Measurements from ENCODE around the gene UST.
A peak's percentile ranks its signal among the peaks of the same experiment; 100 is the strongest.
"Not testable (repeated sequence)": the region's sequence is repeated elsewhere in the genome, so short reads cannot be mapped to it uniquely, and the experiment has no call there.

UST gene

DNA sequence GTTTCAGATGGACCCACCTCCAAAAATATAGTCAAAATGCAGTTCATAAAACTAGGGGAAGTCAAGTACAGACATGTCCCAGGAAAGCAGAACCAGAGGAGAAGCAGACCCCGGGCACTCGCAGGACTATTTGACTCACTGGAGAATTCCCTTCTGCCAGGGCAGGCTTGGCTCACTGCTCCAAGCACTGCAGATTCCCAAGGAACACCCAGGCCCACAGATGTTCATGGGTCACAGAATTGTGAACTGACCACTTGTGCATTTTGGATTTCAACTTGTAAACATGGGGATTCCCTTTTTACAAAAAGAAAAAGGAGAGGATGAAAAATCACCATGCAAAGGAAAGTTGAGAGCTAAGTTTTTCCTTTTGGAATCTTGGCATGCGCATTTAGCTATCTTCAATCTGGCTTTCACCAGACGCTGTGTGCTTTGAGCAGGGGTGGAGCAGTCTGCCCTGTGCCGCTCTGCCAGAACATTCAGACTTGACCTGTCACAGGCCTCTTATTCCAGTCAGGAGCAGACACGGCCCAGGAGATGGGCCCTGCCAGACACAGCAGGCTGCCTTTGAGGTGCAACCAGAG lies 333.2 kb downstream of the UST start:
- DNase-seq: peak in 21 of 58 donors; percentile 3 to 73 (median 13)

- no peak for DNase-seq
Measured at GRCh38 chr6:149080511-149080910, 333.7 kb downstream of the UST start.

GRCh38 chr6:149081281-149081680 lies 334.5 kb downstream of the UST start:
- no peak for DNase-seq

- DNase-seq: peak in 53 of 58 donors; percentile 9 to 86 (median 51)
Measured at GRCh38 chr6:149082320-149082719, 335.5 kb downstream of the UST start.

- no peak for DNase-seq
Measured at GRCh38 chr6:149084026-149084425, 337.2 kb downstream of the UST start.

GRCh38 chr6:149084808-149085556 lies 338.2 kb downstream of the UST start:
- no peak for DNase-seq

DNA sequence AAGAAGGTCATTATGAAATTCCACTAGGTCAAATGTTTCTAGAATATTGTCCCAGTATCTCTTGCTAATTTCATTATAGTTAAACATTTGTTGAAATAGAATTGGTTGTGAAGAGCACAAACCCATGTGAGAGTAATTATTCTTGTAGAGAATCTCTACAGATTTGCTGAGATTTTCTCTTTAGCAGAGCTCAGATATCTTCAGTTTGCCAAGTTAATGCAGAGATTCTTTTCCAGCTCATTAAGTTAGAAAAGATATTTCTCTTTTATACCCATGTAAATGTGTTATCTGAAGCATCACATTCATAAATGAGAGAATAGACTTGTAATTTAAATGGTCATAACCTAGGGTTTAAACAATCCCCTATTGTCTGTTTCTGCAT lies 338.7 kb downstream of the UST start:
- no peak for DNase-seq

DNA sequence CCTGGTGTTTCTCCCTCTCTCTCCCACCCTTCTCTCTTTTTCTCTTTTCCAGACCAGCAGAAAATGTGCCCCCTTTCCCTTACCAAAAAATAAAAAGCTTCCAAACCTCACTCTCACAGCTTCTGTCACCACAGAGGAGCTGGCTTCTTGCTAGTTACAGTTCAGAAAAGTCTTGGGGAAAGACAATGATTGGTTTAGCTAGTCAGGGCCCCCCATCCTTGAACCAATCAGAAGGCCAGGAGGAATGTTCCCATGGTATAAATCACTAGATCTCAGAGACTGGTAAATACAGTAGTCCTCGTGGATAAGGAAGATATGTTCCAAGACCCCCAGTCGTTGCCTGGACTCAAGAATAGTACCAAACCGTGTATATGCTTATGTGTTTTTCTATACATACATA lies 339.5 kb downstream of the UST start:
- no peak for DNase-seq

DNA sequence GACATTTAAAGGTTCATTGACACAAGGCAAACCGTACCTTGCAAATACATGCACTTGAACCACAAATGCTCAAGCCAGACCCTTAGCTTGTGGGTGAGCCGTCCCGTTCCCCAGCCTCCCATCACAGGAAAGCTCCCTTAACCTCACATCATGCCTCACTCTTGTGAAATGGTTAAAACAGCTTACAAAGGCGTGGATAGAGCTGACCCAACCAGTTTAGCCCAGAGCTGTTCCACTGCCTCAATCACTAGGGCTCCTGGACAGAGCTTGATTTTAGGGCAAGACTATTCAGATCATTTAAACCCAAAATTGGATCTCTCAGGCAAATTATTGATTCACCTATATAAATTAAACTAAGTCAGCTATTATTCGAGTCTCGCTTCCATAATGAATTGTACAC lies 341.1 kb downstream of the UST start:
- DNase-seq: no peak

GRCh38 chr6:149088361-149088760 lies 341.5 kb downstream of the UST start:
- no peak for DNase-seq

GRCh38 chr6:149089510-149089909 lies 342.7 kb downstream of the UST start:
- no peak for DNase-seq

- no peak for DNase-seq
Measured at GRCh38 chr6:149090937-149091336, 344.1 kb downstream of the UST start.

GRCh38 chr6:149093643-149094042 lies 346.8 kb downstream of the UST start:
- no peak for DNase-seq

DNA sequence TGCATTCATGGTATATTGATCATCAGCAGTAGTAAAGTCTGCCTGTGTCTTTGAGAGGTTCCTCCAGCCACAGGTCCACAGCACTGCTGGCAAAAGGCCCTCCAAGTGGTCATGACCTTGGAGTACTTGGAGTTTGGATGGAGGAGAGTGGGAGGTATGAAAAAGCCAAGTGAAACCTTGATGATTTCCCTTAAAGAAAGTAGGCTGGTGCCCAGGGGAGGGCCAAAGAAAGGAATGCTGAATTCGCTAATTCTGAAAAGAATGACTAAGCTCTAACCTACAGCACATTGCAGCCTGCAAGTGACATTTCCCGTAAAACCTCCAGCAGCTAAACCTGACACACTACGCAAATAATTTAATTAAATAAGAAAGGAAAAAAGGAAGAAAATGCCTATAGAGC lies 347.3 kb downstream of the UST start:
- DNase-seq: no peak

- DNase-seq: no peak
Measured at GRCh38 chr6:149094934-149095351, 348.1 kb downstream of the UST start.

DNA sequence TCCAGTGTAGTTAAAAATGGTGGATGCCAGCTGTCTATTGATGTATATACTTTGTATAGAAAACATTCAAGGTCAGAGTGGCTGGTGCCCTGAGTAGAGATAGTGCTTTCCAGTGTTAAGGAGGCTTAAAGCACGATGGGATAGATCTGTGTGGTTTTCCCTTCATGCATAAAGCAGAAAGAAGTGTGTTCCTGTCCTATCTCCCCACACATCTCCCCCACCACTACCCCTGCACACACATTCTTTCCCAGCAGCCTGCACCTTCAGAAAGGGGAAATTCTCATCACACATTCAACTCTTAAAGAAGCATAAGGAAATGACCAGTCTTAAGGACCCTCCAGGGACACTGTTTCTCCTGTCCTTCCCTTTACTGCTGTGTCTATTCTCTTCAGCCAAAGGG lies 349.0 kb downstream of the UST start:
- DNase-seq: no peak

- DNase-seq: no peak
Measured at GRCh38 chr6:149097794-149098193, 351.0 kb downstream of the UST start.

- no peak for DNase-seq
Measured at GRCh38 chr6:149098700-149099276, 352.0 kb downstream of the UST start.

DNA sequence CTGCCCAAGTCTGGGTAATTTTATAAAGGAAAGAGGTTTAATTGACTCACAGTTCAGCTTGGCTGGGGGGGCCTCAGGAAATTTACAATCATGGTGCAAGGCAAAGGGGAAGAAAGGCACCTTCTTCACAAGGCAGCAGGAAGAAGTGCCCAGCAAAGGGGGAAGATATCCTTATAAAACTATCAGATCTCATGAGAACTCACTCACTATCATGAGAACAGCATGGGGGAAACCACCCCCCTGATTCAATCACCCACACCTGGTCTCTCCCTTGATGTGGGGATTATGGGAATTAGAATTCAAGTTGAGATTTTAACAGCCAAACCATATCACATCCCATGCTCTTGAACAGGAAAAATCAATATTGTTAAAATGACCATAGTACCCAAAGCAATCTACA lies 355.5 kb downstream of the UST start:
- DNase-seq: no peak

DNA sequence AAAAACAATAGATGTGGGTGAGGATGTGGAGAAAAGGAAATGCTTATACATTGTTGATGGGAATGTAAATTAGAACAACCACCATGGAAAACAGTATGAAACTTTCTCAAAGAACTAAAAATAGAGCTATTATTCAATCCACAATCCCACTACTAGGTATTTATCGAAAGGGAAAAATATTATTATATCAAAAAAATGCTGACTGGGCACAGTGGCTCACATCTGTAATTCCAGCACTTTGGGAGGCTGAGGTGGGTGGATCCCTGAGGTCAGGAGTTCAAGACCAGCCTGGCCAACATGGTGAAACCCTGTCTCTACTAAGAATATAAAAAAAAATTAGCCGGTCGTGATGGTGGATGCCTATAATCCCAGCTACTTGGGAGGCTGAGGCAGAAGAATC lies 357.1 kb downstream of the UST start:
- not testable (repeated sequence) for DNase-seq

- peak in 1 of 58 donors; percentile 49 for DNase-seq
Measured at GRCh38 chr6:149107520-149107919, 360.7 kb downstream of the UST start.

DNA sequence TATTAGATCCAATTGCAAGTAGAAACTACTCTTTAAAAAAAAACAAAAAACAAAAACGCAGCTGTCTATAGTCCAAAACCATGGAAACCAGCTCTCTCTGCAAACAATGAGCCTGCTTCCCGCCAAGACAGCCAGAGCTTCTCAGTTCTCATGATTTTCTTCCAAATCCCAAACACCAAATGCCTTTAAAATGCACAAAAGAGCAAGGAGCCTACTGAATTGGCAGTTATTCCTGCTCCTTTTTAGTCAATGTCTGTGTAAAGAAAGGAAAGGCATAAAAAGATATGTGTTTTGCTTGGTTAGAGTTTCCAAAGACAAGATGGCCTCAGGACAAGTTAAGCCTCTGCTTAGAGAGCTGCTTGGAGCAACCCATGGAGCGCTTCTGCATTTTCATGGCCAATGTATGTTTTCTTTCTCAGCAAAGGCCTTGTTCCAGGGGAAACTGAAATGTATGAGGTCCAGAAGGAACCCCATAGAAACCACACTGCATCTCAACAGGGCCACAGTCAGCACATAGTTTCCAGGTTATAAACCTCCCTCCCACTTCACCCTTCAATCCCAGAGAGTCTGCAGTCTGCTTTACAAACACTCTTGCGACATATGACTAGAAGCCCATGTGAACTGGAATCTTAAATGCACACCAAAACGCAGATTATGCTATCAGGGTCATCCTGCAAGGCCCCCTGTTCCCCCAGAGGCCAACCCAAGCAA lies 361.4 kb downstream of the UST start:
- peak in 22 of 58 donors; percentile 1 to 67 (median 30) for DNase-seq

All from anterior cingulate cortex (tissue), 58 donors.